GM13976 (cell line): ENCODE results near the gene SLC15A5.

Experiments used
- DNase-seq: peaks from one replicate; pipeline ENCODE4 v3.0.0; 2012; ENCODE audit warnings: low spot score
- in situ Hi-C: fragments of 300-500 bp; cut with MboI; formaldehyde crosslinking; loops from one replicate; pipeline ENCODE4 v1.12.0; 2022; ENCODE audit warnings: low sequenced_read_pairs, mixed read lengths, inconsistent platforms; ENCODE audit not compliant: unreplicated experiment
- TF ChIP-seq, protein P1 (sequence below): IDR thresholded peaks from 2 replicates; pipeline ENCODE4 v1.5.1; 2012; ENCODE audit warnings: borderline replicate concordance, mild to moderate bottlenecking; ENCODE audit not compliant: insufficient read depth; ENCODE audit errors: extremely low read depth, missing control alignments, control extremely low read depth

Gene SLC15A5

GRCh38 chr12:16272222-16272621 lies 5.3 kb downstream of the SLC15A5 start:
- in situ Hi-C loops, result no loop called here
- DNase-seq, result no peak
- TF ChIP-seq, protein P1, sequence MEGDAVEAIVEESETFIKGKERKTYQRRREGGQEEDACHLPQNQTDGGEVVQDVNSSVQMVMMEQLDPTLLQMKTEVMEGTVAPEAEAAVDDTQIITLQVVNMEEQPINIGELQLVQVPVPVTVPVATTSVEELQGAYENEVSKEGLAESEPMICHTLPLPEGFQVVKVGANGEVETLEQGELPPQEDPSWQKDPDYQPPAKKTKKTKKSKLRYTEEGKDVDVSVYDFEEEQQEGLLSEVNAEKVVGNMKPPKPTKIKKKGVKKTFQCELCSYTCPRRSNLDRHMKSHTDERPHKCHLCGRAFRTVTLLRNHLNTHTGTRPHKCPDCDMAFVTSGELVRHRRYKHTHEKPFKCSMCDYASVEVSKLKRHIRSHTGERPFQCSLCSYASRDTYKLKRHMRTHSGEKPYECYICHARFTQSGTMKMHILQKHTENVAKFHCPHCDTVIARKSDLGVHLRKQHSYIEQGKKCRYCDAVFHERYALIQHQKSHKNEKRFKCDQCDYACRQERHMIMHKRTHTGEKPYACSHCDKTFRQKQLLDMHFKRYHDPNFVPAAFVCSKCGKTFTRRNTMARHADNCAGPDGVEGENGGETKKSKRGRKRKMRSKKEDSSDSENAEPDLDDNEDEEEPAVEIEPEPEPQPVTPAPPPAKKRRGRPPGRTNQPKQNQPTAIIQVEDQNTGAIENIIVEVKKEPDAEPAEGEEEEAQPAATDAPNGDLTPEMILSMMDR, result no peak

DNA sequence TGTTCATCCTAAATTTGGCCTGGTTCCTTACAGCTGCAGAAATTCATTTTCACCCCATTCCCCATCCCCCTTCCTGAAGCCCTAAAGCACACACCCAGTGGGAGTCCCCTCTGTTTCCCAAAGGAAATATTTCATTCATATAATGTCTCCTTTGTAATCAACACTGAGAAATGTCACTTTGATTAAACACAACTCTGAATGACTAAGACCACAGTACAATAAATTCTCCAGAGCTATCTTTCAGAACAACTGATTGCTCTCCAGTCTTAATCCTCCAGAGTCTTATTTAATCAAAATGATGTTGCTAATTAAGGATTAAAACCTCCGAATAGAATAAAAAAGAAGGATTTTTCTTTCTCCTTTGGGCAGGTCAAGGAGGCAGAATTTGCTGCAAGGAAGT lies 6.4 kb downstream of the SLC15A5 start:
- in situ Hi-C loops, result no loop called here
- no peak for DNase-seq
- TF ChIP-seq, protein P1, result no peak

DNA sequence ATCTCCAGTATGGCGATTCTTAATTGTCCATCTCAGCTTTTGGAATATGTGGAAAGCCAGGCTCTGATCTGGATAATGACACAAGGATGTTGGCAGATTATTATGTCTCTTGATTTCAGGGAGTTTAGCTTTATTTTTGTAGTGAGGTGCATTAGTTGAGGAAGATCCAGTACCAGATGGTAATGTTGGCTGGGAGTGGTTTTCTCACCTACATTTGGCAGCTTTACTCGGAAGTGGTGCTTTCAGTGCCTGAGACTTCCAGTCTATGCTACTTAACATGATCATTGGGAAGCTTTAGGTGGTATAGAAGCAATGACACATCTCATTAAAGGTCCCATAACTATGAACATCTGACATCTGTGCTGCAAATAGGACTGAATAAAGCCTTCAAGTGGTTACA lies 7.5 kb downstream of the SLC15A5 start:
- TF ChIP-seq, protein P1, result no peak
- in situ Hi-C loops, result no loop called here
- no peak for DNase-seq

GRCh38 chr12:16266085-16266484 lies 11.4 kb downstream of the SLC15A5 start:
- in situ Hi-C loops, result no loop called here
- DNase-seq, result no peak
- TF ChIP-seq, protein P1, result no peak

GRCh38 chr12:16261944-16262475 lies 15.5 kb downstream of the SLC15A5 start:
- in situ Hi-C loops, result no loop called here
- TF ChIP-seq, protein P1, result no peak
- DNase-seq, result no peak

DNA sequence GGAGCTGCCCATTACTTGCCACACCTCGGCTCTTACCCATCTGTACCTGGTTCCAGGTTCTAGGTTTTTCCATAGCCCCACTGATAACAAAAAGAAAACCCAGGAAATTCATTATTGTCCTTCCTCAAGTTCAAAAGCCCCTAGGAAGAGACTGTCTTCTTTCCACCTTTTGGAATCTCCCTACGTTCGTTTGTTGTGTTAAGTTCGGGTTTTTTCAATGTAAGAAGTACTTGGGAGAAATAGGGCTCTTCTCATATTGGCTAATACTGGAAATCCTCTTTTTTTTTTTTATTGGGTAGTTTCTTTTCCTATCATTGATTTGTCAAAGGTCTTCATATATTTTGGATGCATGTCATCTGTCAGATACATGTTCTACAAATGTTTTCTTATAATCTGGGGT lies 17.3 kb downstream of the SLC15A5 start:
- in situ Hi-C loops, result no loop called here
- TF ChIP-seq, protein P1, result no peak
- DNase-seq, result no peak

DNA sequence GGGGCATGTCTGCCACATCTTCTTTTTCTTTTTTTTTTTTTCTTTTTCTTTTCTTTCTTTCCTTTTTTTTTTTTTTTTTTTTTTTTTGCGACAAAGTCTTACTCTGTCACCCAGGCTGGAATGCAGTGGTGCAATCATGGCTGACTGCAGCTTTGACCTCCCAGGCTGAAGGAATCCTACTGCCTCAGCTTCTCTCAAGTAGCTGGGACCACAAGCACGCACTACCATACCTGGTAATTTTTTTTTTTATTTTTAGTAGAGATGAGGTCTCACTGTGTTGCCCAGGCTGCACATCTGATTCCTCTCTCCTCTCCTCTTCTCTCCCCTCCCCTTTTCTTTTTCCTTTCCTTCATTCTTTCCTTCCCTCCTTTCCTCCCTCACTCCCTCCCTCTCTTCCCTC lies 18.5 kb downstream of the SLC15A5 start:
- in situ Hi-C loops, result no loop called here
- TF ChIP-seq, protein P1, result no peak
- no peak for DNase-seq
